ENCODE results near the gene TET1.
A peak's percentile ranks its signal among the peaks of the same experiment; 100 is the strongest.
"Not testable (repeated sequence)": the region's sequence is repeated elsewhere in the genome, so short reads cannot be mapped to it uniquely, and the experiment has no call there.

TET1 gene

DNA sequence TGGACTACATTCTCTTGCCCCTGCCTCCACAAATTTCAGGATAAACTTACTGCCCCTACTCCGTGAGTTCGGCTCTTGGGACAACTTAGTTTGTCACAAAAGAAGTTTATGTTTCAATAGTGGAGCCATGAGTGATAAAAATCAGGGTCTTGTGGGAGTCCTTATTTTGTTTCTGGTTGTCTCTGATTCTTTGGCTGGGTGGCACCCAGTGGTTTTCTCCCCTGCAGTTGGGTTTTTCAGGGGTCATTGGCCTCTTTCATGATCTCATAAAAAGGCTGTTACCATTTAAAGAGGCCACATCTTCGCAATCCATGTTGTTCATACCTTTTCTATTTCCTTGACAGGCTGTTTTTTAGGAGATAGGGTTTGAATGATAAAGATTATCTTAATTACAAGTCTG lies 5.5 kb downstream of the TET1 start:
- no peak for DNase-seq

DNA sequence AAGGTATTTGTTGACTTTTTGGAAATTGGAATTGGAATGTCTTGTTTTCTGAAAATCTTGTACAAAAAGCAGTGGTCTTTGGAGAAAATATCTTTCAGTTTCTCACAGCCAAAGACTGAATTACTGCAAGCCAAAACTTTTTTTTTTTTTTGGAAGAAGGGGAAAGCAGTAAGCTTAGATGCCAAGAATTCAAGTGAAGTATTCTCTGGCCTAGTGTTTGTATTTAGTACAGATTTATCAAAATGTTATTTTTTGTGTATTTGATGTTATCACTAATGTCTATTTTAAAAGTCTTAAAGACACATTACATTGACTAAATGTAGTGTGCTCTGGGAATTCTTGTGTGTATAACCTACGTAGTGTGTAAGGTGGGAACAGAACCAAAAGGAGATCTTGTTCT lies 6.2 kb downstream of the TET1 start:
- DNase-seq: no peak

GRCh38 chr10:68566955-68567354 lies 6.8 kb downstream of the TET1 start:
- DNase-seq: no peak

- no peak for DNase-seq
These were observed 12.0 kb downstream of the TET1 start for GRCh38 chr10:68572151-68572550.

DNA sequence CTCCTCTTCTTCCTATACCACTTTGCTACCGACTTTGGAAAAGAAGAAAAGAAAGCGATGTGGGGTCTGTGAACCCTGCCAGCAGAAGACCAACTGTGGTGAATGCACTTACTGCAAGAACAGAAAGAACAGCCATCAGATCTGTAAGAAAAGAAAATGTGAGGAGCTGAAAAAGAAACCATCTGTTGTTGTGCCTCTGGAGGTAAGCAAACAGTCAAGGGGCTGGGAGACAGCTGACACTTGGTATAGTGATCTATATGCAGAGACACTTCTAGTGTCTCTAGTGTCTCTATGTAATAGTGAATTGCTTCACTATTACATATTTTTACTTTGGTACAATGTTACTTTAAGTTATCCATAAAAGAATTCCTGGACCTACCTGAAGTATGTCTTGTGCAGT lies 13.9 kb downstream of the TET1 start:
- DNase-seq: no peak

DNA sequence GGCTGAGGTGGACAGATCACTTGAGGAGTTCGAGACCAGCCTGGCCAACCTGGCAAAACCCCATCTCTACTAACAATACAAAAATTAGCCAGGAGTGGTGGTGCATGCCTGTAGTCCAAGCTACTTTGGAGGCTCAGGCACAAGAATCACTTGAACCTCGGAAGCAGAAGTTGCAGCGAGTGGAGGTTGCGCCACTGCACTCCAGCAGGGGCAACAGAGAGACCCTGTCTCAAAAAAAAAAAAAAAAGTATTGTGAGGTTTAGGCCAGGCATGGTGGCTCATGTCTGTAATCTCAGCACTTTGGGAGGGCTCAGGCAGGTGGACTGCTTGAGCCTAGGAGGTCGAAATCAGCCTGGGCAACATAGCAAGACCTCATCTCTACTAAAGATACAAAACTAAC lies 16.0 kb downstream of the TET1 start:
- DNase-seq: no peak

- no peak for DNase-seq
These were observed 18.8 kb downstream of the TET1 start for GRCh38 chr10:68578974-68579373.

DNA sequence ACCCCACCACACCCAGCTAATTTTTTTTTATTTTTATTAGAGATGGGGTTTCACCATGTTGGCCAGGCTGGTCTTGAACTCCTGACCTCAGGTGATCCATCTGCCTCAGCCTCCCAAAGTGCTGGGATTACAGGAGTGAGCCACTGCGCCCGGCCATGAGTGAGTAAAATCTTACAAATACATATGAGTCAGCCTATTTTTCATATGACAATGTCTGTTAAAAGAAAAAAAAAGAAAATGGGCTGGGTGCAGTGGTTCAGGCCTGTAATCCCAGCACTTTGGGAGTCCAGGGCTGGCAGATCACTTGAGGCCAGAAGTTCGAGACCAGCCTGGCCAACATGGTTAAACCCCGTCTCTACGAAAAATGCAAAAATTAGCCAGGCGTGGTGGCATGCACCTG lies 24.1 kb downstream of the TET1 start:
- DNase-seq: not testable (repeated sequence)

GRCh38 chr10:68586606-68587305 lies 26.6 kb downstream of the TET1 start:
- DNase-seq: no peak

- no peak for DNase-seq
These were observed 34.3 kb downstream of the TET1 start for GRCh38 chr10:68594405-68594804.

GRCh38 chr10:68595513-68595912 lies 35.4 kb downstream of the TET1 start:
- DNase-seq: no peak

- no peak for DNase-seq
These were observed 37.3 kb downstream of the TET1 start for GRCh38 chr10:68597407-68597806.

DNA sequence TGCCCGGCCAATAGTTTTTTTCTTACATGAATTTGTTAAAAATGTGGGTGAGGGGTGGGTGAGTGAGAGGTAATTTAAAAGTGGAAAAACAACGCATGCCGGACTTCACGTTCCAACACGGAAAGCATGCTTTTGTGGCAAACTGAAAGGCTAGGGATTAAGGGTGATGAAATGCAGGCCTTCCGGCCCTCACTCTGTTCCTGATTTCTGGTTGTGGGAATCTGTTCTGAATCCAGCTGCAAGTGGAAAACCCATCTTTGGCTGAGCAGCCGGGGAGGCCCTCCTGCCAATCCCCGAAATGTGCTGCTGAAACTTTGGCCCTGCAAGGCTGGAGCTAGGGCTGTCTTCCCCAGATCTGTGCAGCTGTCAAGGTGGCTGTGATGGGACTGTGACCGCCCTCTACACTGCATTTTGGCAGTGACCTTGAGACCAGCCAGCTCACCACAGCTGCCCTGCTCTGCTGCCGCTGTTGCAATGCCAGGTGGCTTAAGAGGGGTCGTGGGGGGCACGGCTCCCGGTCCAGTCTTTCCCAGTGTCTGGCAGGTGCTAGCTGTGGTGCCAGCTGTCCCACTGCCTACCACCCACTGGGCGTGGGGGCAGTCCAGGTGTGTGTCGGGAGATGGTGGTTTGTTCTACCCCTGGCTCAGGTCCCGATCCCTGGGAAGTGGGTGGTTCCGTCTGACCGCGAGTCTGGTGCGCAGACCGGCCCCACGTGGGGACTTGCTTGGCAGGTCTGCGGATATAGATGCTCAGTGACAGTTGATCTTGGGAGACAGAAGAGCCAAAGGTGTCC lies 39.0 kb downstream of the TET1 start:
- no peak for DNase-seq

GRCh38 chr10:68599771-68600040 lies 39.6 kb downstream of the TET1 start:
- no peak for DNase-seq

- DNase-seq: peak; percentile 34 to 84
These were observed 40.1 kb downstream of the TET1 start for GRCh38 chr10:68600041-68600778.

DNA sequence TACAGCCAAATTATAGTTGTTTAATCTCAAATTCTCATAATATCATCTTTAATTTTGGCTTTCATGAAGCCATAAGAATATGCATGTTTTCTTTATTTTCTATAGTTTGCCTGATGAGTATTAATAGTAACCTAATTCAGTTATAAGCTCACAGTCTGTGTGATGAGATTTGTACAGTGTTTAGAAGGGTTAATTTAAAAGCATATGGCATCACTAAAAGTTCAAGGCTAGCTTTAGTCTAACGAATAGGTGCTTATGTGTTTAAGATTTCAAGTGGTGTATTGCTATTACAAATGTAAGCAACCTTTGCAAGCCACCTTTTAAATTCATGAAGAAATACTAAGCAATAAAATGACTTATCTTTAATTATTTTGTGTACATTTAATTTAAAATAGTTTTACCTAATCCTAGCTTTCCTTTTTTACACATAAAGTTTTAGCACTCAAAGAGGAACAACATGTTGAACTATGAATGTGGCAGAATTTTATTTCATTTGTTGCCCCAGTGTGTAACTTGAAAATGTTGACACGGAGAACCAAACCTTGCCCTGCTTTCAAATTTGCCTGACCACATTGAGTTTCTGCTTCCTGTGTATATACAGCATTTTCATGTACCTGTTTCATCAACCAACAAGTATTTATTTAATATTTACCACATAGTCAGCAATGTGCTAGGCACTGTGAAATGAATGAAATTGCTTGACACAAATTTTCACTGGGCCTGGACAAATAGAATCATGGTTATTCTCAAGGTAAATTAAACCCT lies 41.5 kb downstream of the TET1 start:
- DNase-seq: no peak

DNA sequence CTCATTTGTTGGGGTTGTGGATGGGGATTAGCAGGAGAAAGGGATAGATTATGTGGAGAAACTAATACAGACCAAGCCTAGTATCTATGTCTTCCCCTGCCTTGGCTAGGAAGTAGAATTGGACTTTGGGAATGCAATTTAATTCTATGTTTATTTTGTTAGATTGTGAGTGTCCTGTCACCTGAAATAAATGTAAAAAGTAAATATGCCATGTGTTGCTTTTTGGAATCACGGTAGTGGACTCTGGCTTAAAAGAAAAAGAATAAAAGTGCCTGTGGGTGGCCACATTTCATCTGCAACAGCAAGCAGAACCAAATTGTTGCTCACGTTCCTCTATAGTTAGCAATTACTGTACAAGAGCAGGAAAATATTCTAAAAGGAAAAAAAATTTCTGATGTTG lies 42.3 kb downstream of the TET1 start:
- DNase-seq: no peak

DNA sequence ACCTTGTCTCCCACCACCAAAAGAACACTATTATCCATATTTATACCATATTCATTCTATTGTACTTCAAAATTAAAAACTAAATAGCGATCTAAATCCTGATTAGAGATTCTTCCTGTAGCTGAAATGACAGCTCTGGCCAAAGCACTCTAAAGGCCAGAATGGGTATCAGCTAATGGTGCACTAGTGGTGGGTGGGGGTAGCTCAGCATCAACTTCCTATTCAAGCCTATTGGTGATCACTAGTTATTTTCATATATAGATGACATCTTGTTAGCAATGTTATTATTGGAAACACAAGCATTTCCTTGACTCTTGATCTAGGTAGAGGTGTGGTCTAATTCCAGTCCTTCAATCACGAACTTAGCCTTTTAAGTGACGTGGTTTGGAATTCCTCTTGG lies 43.6 kb downstream of the TET1 start:
- DNase-seq: no peak

DNA sequence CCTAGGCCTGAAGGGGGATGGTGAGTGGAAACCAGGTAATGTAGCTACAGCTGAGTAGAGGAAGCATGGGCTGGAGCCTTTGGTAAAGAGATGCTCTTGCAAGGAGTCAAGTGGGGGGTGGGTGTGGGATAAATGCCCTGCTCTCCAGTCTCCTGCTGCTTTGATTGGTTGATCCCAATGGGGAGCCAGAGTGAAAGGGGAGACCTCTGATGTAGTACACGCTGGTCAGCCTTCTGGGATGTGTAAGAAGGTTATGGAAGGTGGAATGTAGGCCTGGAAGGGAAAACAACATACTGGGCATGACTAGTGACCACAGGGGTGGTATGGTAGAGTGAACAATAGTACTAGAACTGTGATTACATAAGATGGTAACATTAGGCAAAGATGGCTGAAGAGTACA lies 44.3 kb downstream of the TET1 start:
- DNase-seq: no peak

GRCh38 chr10:68606918-68607317 lies 46.8 kb downstream of the TET1 start:
- DNase-seq: no peak

- not testable (repeated sequence) for DNase-seq
These were observed 49.9 kb downstream of the TET1 start for GRCh38 chr10:68610023-68610422.

GRCh38 chr10:68611227-68611626 lies 51.1 kb downstream of the TET1 start:
- DNase-seq: no peak

- not testable (repeated sequence) for DNase-seq
These were observed 53.8 kb downstream of the TET1 start for GRCh38 chr10:68613974-68614373.
